ENCODE results near the gene KLHL24. TPM values are rescaled to one million over a fixed set of nuclear protein-coding genes. Genes with fewer than 3 reads are reported as not detected.

Gene KLHL24
- total RNA-seq, 4 donors from 2014 or later: 10.2 to 92.1 (median 19.9) TPM

DNA sequence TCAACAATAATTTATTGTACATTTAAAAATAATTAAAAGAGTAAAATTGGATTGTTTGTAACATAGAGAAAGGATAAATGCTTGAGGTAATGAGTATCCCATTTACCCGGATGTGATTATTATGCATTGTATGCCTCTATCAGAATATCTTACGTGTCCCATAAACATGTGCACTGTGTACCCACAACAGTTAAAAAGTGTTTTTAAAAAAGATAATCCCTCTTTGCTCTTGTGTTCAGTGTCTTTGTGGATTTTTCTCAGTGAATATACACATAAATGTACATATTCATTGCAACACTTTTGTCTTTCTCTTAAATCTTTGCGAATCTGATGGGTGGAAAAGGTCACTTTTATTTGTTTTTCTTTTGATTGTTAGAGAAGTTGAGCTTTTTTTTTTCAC is 82.6 kb downstream of the KLHL24 start:
- Histone ChIP-seq H3K4me3 (no peak overlapping the region), H3K36me3 (peaks cover 0 to 80% (median 11%) of the 10 kb centered on the region in 3 donors), H3K9me3 (no peaks in the 10 kb centered on the region), H3K27me3 (no peaks in the 10 kb centered on the region), H3K27ac (no peak overlapping the region), H3K4me1 (no peaks in the 10 kb centered on the region)
- 83 to 90% methylated on average over 3 of the region's 3 CpGs for WGBS, 2 donors
- no peak for DNase-seq
- TF ChIP-seq, protein P1, sequence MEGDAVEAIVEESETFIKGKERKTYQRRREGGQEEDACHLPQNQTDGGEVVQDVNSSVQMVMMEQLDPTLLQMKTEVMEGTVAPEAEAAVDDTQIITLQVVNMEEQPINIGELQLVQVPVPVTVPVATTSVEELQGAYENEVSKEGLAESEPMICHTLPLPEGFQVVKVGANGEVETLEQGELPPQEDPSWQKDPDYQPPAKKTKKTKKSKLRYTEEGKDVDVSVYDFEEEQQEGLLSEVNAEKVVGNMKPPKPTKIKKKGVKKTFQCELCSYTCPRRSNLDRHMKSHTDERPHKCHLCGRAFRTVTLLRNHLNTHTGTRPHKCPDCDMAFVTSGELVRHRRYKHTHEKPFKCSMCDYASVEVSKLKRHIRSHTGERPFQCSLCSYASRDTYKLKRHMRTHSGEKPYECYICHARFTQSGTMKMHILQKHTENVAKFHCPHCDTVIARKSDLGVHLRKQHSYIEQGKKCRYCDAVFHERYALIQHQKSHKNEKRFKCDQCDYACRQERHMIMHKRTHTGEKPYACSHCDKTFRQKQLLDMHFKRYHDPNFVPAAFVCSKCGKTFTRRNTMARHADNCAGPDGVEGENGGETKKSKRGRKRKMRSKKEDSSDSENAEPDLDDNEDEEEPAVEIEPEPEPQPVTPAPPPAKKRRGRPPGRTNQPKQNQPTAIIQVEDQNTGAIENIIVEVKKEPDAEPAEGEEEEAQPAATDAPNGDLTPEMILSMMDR (IDR thresholded peaks at IDR 0.05): no peak
- TF ChIP-seq POLR2A (IDR thresholded peaks at IDR 0.05): no peak
- intact Hi-C loops (cut with DNase I): no loop called here

DNA sequence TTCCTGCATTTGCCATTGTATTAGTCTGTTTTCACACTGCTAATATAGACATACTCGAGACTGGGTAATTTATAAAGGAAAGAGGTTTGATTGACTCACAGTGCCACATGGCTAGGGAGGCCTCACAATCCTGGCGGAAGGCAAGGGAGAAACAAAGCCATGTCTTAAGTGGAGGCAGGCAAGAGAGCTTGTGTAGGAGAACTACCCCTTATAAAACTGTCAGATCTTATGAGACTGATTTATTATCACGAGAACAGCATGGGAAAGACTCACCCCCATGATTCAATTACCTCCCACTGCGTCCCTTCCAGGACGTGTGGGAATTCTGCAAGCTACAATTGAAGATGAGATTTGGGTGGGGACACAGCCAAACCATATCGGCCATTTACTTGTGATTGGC is 90.0 kb downstream of the KLHL24 start:
- H3K4me1 ChIP-seq: no peaks in the 10 kb centered on the region
- H3K4me3 ChIP-seq: no peak overlapping the region
- H3K36me3 ChIP-seq: peaks cover 0 to 100% (median 33%) of the 10 kb centered on the region in 3 donors
- H3K27me3 ChIP-seq: no peaks in the 10 kb centered on the region
- no peaks in the 10 kb centered on the region for H3K9me3 ChIP-seq
- no peak overlapping the region for H3K27ac ChIP-seq
- 83 to 94% methylated on average over 6 of the region's 6 CpGs for WGBS, 2 donors
- no peak for DNase-seq
- intact Hi-C loops (cut with DNase I): no loop called here
- TF ChIP-seq POLR2A (IDR thresholded peaks at IDR 0.05): no peak

DNA sequence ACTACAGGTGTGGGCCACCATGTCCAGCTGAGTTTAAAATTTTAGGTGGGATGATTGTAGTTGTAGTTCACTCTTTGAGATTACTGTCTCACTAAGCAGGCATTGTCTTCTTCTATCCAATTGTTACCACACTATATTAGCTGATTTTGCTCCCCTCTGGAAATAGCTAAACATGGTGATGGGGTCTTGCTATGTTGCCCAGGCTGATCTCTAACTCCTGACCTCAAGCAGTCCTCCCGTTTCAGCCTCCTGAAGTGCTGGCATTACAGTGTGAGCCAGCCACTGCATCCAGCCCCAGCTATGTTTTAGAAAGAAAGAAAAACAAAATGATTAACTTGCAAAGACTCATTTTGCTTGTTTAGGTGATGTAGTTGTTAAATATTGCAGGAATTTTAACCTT is 92.8 kb downstream of the KLHL24 start:
- 100% methylated on average over 1 of the region's 1 CpG for WGBS, 2 donors
- Histone ChIP-seq H3K4me1 (no peaks in the 10 kb centered on the region), H3K4me3 (no peak overlapping the region), H3K27me3 (no peaks in the 10 kb centered on the region), H3K9me3 (no peaks in the 10 kb centered on the region), H3K27ac (no peak overlapping the region), H3K36me3 (peaks cover 0 to 100% (median 29%) of the 10 kb centered on the region in 3 donors)
- TF ChIP-seq, protein P1 (IDR thresholded peaks at IDR 0.05): no peak
- no peak for TF ChIP-seq POLR2A (IDR thresholded peaks at IDR 0.05)
- intact Hi-C loops (cut with DNase I): no loop called here
- no peak for DNase-seq

DNA sequence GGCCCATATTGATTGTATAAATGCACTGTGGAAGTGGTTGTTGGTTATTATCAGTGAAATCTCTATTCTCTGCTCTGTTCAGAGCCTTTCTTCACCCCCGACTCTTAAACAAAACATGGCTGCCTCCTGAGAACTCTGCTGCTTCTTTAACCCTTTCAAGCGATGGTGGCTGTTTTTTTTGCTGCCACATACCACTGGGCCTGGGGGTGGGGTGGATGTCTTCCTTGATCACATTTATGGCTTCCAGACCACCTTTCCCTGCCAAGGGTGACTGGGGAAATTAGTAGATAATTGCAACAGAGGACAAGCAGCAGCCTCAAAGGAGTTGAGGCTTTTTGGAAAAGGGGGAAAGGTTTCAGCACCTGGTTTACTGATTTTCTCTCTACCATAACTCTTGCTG is 94.9 kb downstream of the KLHL24 start:
- WGBS, 2 donors: 89 to 90% methylated on average over 2 of the region's 2 CpGs
- TF ChIP-seq, protein P1 (IDR thresholded peaks at IDR 0.05): no peak
- no peak for TF ChIP-seq POLR2A (IDR thresholded peaks at IDR 0.05)
- peaks cover 7 to 100% (median 14%) of the 10 kb centered on the region in 3 donors for H3K36me3 ChIP-seq
- intact Hi-C loops (cut with DNase I): no loop called here
- H3K27me3 ChIP-seq: no peaks in the 10 kb centered on the region
- no peak for DNase-seq
- no peaks in the 10 kb centered on the region for H3K9me3 ChIP-seq
- no peaks in the 10 kb centered on the region for H3K4me1 ChIP-seq
- no peak overlapping the region for H3K27ac ChIP-seq
- H3K4me3 ChIP-seq: no peak overlapping the region

DNA sequence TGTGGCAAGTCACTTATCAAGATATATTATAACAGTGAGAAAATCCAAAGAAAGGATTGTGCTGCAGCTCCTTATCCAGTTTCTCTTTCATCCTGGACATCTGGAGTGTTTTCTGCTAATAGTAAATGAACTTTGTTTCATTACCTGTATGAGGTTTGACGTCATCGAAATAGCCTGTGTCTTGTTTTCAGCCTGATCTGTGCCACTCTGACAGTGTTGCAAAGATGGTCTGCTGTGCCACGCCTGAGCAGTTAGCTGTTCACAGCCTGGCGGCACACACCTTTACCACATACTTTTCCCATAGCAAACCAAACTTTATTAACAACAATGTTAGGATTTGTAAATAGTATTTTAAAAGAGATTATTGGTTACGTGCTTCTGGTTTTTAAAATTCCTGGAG is 96.2 kb downstream of the KLHL24 start:
- no peak for DNase-seq
- no peak for TF ChIP-seq POLR2A (IDR thresholded peaks at IDR 0.05)
- TF ChIP-seq, protein P1 (IDR thresholded peaks at IDR 0.05): no peak
- Histone ChIP-seq H3K4me3 (no peak overlapping the region), H3K36me3 (peaks cover 7 to 98% (median 12%) of the 10 kb centered on the region in 3 donors), H3K4me1 (no peaks in the 10 kb centered on the region), H3K27me3 (no peaks in the 10 kb centered on the region), H3K27ac (no peak overlapping the region), H3K9me3 (no peaks in the 10 kb centered on the region)
- intact Hi-C loops (cut with DNase I): no loop called here
- 94 to 96% methylated on average over 5 of the region's 5 CpGs for WGBS, 2 donors

DNA sequence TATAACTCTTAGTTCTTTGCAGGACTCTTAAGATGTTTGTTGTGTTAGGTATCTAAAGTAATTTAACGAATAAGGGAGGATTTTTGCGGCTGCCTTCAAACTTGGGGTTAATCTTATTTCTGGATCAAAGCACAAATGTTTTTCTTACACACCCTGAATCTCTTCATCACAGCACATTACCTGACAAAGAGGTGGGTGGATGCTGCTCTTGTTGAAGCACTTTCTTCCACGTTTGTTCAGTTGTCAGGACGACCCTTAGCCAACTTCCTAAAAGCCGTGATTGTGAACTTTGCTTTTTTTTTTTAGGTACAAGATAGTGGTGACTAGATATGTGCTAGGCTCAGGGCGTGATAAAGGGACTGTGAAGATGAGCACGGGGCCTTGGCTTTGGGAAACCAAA is 98.1 kb downstream of the KLHL24 start:
- Histone ChIP-seq H3K9me3 (no peaks in the 10 kb centered on the region), H3K36me3 (peaks cover 6 to 95% (median 7%) of the 10 kb centered on the region in 3 donors), H3K4me3 (no peak overlapping the region), H3K4me1 (no peaks in the 10 kb centered on the region), H3K27ac (no peak overlapping the region), H3K27me3 (no peaks in the 10 kb centered on the region)
- no peak for DNase-seq
- 80 to 90% methylated on average over 6 to 7 of the region's 7 CpGs for WGBS, 2 donors
- TF ChIP-seq, protein P1 (IDR thresholded peaks at IDR 0.05): no peak
- no peak for TF ChIP-seq POLR2A (IDR thresholded peaks at IDR 0.05)
- intact Hi-C loops (cut with DNase I): no loop called here

Data from esophagus squamous epithelium (tissue), 5 donors.